GM12864 (cell line): ENCODE measurements around the gene SLC50A1.

Experiments
- DNase-seq: peaks from one replicate; pipeline ENCODE4 v3.0.0-alpha.2; 2011; ENCODE audit warnings: low read depth
- H3K4me3 ChIP-seq: 2 replicates; pipeline ENCODE4 v1.5.1; 2011; ENCODE audit warnings: mild to moderate bottlenecking, low read depth, low read length, control low read depth
- CTCF ChIP-seq: IDR thresholded peaks from 2 replicates; pipeline ENCODE4 v1.5.1; 2011; ENCODE audit warnings: low read depth, mild to moderate bottlenecking, moderate library complexity, low read length, control low read depth, inconsistent platforms; ENCODE audit errors: missing control alignments

SLC50A1 gene

DNA sequence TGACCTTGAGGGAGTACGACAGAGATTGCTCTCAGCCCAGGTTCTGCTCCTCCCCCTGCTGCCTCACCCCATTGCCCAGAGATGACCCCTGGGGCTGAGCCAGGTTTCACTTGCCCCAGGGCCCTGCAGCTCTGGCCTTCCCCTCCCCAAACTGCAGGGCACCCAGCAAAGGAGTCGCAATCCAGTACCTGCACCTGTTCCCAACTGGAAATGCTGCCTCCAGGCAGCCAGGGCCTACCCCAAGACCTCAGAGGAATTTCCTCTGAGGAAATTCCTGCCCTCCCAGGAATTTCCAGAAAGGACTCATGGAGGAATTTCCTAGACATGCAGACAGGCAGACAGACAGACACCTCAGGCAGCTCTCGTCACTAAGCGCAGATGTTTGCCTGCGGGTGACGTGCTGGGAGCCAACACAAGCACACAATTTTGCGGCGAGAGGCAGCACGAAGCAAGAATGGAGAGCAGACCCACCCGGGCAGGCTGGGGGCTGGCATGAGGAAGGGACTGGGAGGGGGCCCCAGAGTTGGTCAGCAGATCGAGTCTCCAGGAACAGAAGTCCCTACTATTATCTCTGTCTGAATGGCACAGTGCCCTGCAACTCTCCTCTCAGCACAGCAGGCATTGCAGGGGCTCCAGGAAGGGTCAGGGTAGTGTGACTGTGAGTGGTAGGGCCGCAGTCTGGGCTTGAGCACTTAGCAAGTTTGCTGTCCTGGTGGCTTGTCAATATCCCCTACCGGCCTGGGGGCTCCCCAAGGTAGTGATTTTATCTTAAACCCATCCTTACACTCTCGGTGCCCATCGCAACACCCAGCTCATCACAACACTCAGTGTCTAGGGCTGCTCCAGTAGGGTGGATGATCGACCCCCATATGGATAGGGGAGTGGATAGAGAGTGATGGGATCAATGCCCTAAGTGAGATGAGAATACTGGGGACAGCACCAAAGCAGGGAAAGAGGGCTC, 10.9 kb upstream of the SLC50A1 start:
- no peak for DNase-seq
- no peak for TF ChIP-seq CTCF
- H3K4me3 ChIP-seq = no peak overlapping the region

DNA sequence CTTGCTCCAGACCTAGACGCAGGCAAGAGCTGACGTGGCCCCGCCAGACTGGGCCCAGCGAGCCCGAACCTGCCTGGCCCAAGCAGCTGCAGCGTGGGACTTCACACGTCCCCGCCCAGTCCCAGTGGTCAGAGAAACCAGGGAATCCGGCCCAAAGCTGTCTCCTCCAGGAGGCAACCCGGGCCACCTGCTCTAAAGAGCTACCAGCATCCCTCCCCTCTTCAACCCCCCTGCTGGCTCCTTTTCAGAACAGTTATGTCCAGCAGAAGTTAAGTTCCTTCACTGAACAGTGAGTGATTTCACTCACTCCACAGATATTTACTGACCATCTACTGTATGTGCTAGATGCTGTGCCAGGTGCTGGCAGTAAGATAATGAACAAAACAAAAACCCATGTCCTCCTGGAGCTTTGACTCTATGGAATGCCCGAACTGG, 10.1 kb upstream of the SLC50A1 start:
- no peak overlapping the region for H3K4me3 ChIP-seq
- TF ChIP-seq CTCF = no peak
- no peak for DNase-seq

DNA sequence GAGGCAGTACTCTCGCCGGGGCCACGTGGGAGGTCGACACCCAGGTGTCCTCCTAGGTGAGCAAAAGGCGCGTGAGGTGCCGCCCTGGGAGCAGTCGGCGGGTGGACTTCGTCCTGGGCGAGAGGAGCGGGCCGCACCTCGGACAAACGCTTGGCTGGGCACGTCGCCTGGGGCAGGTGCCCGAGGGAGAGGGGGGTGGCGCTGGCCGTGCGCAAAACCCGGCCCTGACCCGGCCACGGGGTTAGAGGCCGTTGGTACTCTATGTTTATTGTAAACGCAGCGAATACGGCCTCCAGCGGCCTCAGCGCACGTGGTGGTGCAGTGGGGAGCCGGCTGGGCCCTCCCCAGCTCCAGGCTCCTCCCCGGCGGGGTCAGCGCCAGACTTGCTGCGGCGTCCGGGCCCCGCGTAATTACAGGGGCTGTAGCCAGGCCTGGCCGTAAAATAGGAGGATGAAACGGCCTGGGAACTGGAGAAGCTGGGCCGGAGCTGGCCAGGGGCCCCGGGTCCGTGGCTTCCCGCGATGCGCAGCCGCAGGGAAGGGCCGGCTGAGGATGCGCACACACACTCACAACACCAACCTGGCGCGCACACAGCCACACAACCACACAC, 9.6 kb upstream of the SLC50A1 start:
- H3K4me3 ChIP-seq = no peak overlapping the region
- DNase-seq = no peak

GRCh38 chr1:155126556-155127104, 9.0 kb upstream of the SLC50A1 start:
- H3K4me3 ChIP-seq = no peak overlapping the region
- DNase-seq = no peak
- TF ChIP-seq CTCF = no peak

More for the DNA sequence above, 9.6 kb upstream of the SLC50A1 start:
- TF ChIP-seq CTCF = no peak

DNA sequence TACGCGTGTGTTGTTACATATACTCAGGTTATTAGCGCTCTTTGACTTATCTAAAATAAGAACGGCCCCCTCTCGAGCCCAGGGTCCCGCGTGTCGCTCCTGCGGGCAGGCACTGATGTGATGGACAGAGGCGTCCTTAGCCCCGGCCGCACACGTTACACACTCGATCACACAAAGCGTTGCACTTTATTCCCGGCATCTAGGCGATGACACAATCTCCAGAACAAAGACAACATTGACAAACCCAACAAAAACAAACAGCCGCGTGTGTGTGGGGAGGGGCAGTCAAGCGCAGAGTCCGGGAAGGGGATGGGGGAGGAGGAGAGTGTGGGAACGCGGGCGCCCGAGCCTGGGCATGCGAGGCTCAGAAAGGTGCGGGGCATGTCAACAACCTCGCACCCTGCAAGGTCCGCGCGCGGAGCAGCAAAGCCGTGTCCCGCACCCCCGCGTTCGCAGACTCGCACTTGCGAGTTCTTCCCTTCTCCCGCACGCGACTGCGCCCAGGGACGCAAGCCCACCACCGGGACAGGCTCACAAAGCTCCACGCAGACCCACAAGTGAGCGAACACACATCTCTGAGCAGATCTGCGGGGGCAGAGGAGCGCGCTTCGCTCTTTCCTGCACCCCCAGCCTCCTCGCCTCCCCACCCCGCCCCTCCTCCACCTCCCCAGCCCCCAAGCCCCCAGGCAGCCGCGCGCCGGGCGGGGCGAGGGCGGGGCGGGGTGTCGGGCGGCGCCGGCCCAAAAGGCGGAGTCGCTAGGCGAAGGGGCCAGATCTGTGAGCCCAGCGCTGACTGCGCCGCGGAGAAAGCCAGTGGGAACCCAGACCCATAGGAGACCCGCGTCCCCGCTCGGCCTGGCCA, 8.3 kb upstream of the SLC50A1 start, which contains the start of gene EFNA1:
EFNA1 (plus strand) TSS at position 772 of the 862 bp plus-strand sequence. CDS start 102 bp downstream, outside the sequence.
- H3K4me3 ChIP-seq = no peak within 1 kb of the TSS

More for the DNA sequence above, 8.3 kb upstream of the SLC50A1 start, which contains the start of gene EFNA1:
- no peak for DNase-seq
- TF ChIP-seq CTCF = no peak
